Left hindlimb (tissue), 1 donor: ENCODE results near the gene TGDS.

Experiments
- DNase-seq: peaks from one replicate; pipeline ENCODE4 v3.0.0-alpha.2; 2018

Gene TGDS

DNA sequence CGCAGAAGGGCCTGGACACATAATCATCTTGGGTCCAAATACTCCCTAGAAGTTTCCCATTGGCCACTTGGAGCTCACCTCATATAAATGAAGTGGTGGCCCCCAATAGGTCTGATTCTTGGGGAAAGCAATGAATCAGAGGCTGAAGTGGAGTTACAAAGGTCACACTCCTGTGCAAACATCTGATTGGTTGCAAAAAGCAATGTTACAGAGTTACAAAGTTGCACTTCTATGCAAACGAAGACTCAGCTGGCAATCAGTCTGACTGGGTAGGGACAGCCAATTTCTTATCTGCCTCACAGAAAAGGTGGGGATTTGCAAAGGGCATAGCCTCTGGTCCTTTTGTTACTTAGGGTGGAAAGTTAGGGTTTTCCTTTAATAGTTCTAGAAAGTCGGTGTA lies 3.9 kb upstream of the TGDS start:
- no peak for DNase-seq

DNA sequence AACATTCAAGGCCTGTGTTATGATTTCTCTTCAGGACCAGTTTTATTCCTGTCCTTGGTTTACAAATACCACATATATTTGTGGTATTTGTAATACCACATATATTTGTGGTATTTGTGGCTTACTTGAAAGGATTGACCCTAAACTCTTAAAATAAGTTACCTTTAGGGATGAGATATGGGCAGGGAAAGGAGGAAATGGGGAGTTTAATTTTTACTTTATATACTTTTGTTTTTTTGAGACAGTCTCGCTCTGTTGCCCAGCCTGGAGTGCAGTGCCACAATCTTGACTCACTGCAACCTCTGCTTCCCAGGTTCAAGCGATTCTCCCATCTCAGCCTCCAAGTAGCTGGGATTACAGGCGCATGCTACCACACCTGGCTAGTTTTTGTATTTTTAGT lies 2.3 kb upstream of the TGDS start:
- DNase-seq: no peak

DNA sequence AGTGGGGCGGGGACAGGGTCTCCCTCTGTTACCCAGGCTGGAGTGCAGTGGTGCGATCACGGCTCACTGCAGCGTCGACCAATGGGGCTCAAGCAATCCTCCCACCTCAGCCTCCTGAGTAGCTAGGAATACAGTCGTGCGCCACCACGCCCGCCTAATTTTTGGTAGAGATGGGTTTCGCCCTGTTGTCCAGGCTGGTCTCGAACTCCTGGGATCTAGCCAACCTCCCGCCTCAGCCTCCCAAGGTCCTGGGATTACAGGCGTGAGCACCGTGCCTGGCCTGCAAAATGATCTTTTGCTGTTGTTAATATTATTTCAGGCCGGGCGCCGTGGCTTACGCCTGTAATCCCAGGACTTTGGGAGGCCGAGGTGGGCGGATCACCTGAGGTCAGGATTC lies 621 bp upstream of the TGDS start:
- peak; percentile 32 for DNase-seq

DNA sequence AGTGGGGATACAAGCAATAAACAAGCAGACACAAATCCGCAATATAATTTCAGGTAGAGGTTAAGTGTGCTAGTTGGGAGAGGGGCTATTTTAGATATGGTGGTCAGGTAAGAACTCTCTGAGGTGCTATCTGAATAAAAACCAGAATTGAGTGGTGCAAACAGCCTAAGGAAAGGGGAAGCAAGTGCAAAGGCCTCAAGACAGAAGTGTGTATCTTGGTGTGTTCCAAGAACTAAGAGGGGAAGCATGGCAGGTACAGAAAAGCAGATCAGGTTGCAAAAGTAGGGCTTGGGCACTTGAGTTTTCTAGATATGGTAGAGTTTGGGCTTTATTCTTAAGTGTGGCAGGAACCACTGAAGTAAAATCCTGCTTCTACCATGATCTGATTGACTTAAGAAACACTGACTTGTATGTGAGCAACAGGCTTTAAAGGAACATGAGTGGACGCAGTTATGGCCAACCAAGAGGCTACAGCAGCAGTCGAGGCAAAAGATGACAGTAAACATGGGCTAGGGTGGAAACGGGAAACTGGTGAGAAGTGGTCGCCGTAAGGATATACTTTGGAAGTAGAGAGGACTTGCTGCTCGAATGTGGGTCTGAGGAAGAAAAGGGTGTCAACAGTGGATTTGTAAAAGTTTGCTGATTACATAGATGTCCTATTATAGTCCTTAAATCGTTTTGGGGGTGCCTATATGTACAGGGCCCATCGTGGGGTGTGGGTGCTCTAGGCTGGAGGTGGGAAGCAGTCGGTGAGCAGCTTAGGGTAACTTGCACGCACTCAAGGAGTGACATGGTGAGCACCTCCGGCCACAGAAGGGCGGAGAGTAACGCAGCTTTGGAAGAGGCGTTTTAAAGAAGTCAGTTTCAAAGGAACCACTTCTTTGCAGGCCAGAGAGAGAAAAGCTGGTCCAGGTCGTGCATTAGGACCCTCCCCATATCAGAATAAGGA lies 677 bp downstream of the TGDS start:
- DNase-seq: peak; percentile 31

DNA sequence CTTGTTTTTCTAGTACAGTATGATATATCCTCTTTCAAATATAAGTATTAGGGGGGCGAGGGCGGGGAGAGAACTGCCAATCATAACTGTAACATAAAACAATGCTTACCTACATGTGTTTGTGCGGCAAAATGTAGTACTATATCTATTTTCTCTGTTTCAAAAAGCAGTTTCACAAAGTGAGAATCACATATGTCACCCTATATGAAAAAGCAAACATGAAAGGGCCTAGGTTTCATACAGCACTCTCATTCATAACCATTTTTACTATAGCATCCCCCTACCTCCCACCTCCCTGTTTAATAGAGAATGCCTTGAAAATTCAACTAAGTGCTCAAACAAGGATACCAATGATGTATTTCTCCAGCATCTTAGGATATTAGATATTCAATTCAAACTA lies 5.2 kb downstream of the TGDS start:
- no peak for DNase-seq

DNA sequence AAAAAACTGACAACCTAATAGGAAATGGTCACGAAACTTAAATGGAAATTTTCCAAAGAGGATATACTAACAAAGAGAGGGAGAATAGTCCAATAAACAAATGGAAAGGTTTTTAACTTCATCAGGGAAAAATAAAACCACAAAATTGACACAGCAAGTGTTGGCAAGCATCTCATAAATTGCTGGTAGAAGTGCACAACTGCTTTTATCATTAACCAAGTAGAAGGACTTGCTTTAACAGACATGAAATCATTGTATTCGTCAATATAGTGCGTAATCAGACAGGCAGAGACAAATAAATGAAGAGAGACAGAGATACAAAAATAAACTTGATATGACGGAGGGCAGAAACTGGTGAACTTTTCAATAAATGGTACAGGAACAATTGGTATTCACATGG lies 7.4 kb downstream of the TGDS start:
- no peak for DNase-seq

DNA sequence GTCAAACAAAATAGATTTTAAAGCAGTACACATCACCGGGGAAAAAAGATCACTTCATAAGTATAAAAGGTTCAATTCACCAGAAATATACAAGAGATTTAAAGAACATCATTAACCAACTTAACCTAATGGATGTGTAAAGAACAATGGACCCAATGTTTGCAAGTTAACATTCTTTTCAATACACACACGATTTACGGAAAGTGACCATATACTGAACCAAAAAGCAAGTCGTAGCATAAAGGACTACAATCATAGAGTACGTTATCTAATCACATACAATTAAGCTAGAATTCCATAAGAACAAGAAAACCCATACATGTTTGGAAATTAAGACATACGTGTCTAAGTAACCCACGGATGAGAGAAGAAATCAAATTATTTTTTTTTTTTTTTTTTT lies 9.6 kb downstream of the TGDS start:
- DNase-seq: no peak

DNA sequence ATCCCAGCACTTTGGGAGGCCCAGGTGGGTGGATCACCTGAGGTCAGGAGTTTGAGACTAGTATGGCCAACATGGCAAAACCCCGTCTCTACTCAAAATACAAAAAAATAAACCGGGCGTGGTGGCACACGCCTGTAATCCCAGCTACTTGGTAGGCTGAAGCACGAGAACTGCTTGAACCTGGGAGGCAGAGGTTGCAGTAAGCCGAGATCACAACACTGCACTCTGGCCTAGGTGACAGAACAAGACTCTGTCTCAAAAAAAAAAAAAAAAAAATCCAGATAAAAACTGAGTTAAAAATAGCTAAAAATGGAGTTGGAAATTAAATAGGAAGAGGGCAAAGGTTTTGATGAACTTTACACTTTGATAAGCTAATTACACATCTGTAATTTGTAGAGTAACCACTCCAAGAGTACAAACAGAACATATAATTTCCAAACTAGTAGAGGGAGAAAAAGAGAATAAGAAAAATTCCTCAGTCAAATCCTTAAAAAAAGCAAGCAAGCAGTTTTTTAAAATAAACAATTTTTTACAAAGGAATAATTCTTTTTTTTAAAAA lies 10.3 kb downstream of the TGDS start:
- no peak for DNase-seq

DNA sequence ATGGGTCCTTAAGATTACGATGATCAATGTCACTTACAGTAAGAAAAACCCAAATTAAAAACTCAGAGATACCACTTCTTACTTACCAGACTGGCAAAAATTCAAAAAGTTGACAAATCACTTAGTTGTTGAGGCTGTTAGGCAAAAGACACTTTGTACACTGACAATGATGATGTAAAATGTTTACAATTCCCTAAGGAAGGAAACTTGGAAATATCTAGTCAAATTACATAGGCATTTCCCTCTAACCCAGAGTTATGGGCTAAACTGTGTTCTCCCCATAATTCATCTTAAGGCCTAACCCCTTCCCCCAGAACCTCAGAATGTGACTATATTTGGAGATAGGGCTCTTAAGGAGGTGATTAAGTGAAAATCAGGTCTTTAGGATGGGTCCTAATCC lies 12.0 kb downstream of the TGDS start:
- DNase-seq: no peak

DNA sequence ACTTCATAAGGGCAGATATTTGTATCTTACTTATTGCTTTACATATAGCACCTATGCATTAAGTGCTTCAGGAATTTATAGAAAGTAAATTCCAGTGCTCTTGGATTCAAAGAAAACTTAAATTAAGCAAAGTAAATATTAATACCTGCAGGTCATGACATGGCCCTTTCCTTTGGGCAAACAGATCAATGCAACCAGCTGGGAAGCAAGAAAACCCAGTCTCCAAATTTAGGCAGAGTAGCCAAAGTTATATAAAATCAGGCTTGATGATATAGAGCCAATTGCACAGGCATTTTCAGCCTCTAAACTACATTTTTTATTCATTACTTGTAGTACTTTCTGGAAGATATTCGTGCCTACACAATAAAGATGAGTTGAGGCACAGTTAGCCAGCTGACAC lies 16.9 kb downstream of the TGDS start:
- DNase-seq: no peak

DNA sequence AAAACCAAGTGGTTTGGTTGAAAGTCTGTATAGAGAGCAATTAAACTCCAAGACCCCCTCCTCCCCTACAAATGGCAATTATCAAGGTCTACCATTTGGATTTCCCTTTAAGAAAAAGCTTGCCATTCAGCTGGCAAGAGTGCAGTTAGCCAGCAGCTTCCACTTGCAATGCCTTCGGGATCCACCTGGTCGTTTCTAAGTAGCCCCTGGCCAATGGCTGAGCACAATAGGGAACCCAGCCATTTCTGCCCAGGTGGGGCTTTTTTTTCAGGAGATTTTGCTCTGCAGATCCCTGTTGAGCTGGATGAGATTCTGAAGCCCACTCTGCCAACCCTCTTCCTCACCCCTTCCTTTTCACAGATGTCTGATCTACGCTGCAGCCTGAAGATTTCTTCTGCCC lies 26.3 kb downstream of the TGDS start:
- no peak for DNase-seq

DNA sequence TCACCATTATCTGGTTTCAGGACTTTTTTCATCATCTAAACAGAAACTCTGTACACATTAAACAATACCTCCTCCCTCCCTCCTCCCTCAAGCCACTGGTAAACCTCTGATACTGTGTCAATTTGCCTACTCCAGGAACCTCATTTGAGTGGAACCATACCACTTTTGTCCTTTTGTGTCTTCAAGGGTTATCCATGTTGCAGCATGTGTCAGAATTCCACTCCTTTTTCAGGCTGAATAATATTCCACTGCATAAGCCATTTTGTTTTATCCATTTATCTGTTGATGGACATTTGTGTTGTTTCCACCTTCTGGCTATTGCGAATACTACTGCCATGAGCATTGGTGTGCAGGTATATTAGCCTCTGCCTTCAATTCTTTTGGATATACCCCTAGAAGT lies 27.5 kb downstream of the TGDS start:
- no peak for DNase-seq

DNA sequence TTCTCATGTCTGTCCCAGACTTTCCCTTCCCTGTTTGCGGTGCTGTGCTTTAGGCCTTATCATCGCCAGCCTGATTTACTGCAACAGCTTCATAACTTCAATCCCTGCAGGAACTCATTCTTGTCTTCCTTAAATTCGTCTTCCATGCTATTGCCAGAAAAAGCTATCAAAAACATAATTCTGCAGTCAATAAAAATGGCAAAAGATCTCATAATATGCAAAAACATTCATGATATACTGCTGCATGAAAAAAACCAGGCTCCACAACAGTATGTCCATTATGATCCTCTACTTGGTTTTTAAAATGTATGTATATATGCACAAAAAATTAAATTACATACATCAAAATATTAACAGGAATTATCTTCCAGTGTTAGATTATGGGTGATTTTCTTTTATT lies 28.4 kb downstream of the TGDS start:
- no peak for DNase-seq

DNA sequence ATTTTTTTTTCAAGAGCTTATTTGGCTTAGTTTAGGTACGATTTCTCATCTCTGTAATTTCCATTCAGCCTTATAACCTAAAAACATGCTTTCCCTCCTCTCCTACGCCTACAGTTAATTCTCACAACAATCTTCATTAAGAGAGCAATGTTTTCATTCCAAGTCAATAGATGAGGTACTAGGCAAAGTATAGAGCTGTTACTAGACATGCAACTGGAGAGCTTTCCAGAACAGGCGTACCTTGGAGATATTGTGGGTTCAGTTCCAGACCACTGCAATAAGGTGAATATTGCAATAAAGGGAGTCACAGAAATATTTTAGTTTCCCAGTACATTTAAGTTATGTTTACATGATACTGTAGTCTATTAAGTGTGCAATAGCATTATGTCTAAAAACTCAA lies 34.8 kb downstream of the TGDS start:
- DNase-seq: no peak

DNA sequence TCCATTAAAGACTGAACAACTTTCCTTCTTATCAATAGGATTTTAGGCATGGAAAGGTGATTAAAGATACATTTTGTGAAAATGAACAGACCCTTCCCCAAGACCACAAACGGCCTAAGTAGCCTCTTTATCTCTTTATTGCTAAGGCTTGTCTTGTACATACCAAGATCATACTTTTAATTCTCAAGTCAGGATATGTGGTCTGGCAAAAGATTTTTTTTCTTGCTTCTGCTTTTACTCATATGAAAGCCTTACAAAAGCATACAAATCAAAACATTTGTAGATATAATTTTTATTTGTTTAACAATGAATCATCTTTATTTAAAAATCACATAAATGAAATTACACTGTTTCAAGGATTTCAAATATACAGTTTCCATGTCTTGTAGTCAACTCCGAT lies 35.8 kb downstream of the TGDS start:
- no peak for DNase-seq

DNA sequence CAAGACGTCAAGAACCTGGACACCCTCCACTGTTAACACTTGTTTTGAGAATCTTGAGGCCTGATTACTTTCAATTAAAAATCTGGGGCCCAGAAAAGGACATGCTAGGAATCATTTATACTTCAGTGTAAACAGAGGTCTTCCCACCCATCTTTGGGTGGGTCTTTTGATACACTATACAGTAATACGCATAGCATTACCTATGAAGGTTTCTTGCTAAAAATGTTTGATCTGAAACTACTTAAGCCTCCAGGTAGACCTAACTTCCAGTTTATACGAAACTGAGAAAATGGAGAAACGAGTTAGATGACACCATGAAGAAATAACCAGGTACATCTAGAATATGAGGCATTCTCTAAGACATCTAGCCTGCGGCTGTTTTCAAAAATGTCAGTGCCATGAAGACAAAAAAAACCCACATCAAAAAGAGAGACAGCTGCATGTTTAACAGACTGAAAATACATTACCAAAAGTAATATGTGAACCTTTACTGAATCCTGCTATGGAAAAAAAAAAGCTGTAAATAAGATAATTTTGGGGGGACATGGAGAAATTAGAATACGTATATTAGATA lies 36.6 kb downstream of the TGDS start:
- DNase-seq: no peak

DNA sequence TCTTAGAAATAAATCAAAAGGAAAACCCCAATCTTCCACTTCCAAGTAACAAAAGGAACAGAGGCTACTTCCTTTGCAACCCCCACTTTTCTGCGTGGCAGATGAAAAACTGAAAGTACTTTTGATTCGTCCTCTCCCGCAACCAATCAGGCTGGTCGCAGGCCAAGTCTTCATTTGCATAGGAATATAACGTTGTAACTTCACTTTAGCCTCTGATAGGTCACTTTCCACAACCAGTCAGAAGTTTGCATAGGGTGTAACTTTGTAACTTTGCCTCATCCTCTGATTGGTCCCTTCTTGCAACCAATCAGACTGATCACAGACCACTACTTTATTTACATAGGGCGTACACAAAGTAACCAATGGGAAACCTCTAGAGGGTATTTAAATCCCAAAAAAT lies 37.2 kb downstream of the TGDS start:
- DNase-seq: no peak

DNA sequence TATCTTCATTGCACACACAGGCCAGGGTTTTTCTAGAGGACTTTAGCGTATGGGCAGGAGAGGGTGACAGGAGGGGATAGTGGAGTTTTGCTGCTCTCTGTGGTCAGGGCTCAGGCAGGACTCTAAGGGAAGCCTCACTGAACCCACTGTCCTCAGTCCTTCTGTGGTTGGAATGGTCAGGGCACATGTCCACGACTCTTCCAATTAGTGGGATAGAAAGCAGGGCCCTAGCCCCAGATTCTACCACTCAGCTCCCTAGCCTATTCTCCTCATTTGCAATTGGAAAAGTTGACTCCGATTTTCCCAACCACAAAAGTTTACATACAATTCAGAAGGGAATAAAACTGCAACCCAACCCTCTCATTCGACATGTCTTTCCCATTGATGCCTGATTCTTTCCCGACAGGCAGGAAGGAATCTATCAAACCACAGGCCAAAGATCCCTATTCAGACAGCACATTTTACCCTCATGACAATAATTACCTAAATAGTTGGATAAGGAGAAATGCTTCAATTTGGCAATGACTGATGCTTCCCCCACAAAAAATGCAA lies 38.2 kb downstream of the TGDS start:
- peak; percentile 56 for DNase-seq

DNA sequence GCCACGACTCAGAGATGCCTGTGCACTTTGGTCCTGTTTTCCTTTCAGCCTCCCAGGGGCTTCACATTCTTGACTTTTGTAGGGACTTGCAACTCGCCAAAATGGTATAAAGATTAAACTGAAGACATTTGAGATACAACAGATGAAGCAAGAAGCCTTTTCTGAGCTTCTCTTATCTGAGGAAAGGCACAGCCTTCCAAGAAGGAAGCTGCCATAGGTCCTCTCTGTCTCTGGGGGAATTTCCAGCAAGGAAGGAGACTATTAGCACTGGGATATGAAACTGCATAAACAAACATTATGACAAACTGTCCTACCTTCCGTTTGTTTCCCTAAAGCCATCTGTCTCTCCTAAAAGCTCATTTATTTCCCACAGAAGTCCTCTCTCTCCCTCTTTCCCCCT lies 39.3 kb downstream of the TGDS start:
- DNase-seq: no peak

DNA sequence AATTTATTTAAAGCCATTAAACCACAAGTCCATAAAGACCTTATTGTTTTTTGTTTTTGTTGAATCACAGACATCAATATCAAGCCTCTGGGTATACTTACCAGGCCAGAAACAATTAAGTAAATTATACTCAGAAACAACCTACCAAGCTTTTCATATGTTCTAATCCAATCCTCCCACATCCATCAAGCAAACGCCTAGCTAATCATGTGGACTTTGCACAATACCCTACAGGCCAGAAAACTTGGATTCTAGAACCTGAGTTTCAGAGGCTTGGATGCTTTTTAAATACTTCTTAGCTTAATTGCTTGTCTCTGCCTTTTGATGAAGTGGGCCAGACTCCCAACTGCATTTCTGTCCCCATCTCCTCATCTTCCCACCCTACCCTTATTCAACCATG lies 39.9 kb downstream of the TGDS start:
- DNase-seq: no peak

DNA sequence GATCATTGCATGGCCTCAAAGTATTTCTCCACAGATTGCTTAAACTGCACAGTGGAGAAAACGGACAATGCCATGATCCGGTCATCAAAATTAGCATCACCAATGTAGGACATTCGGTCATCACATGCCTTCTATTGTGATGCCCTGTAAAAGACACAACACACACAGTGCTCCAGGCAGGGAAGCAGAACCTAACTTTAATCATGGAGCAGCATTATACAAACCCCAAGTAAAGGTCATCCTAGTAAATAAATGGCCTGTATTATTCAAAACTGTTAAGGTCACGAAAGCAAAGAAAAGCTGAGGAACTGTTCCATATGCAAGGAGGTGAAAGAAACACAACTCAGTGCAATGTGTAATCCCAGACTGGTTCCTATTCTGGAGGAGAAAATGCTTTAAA lies 42.2 kb downstream of the TGDS start:
- DNase-seq: no peak

DNA sequence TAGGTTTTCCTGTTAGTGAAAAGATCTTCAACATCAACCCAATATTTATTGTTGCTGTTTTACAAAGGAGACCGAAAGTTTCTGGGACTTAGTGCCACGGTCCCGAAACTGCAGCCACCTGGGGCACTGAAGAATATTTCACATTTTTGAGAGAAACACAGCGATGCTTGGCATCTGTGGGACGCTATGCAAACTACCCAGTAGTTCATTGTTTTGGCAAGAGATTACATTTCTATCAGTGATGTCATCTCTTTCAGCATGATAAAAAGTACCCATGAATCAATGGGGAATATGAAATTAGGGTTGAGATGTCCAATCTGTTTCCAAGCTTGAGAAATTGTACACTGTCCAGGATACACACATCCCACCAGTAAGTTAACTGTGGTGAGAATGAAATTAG lies 43.9 kb downstream of the TGDS start:
- no peak for DNase-seq

DNA sequence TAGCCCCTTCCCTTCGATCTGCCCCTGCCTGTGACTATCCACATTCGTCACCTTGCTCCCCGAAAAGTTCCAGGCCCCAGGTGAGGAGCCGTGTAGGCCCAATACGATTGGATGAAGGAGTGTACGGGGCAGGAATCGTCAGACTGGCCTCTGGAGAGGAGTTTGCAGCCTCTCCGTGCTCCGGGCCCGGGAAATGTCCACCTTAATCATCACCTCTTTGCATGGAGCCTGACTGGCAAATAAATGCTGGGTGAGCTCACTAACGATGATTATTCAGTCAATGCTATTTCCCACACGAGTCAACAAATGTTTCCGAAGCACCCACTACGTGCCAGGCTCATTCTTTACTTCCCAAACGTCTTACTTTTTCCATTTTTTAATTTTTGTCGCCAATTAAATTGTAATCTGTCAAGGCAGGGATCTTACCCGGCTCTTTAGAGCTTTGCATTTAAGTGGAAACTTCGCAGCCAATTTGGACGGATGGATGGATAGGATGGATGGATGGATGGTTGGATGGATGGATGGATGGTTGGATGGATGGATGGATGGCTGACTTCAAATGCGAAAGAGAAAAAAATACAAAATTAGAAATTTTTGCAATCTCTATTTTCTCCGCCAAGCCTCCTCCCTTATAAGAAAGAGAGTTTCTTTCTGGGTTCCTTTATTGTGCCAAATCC lies 45.8 kb downstream of the TGDS start:
- DNase-seq: no peak
